Spinal cord (tissue), 10 donors: ENCODE results near the gene TAMALIN. TPM values are rescaled to one million over a fixed set of nuclear protein-coding genes. Genes with fewer than 3 reads are reported as not detected.

ENCODE experiments used
- DNase-seq, 6 donors: peaks; one replicate each; pipeline versions ENCODE4 v3.0.0 to v3.0.0-alpha.2; 2013 to 2015; ENCODE audit warnings: low spot score in 6 of 6, low read depth in 4 of 6
- H3K27ac ChIP-seq: one replicate; pipeline ENCODE4 v1.5.1; 2013; ENCODE audit warnings: low read depth, low read length, control low read depth
- H3K27me3 ChIP-seq: one replicate; pipeline ENCODE4 v1.6.1; 2013; ENCODE audit warnings: low read length; ENCODE audit not compliant: control insufficient read depth, insufficient read depth
- H3K36me3 ChIP-seq: one replicate; pipeline ENCODE4 v1.6.1; 2013; ENCODE audit warnings: low read length; ENCODE audit not compliant: control insufficient read depth, insufficient read depth
- H3K4me1 ChIP-seq: one replicate; pipeline ENCODE4 v1.6.1; 2013; ENCODE audit warnings: low read length; ENCODE audit not compliant: control insufficient read depth, insufficient read depth
- H3K4me3 ChIP-seq: one replicate; pipeline ENCODE4 v1.5.1; 2013; ENCODE audit warnings: low read depth, low read length, control low read depth
- H3K9me3 ChIP-seq: one replicate; pipeline ENCODE4 v1.6.1; 2013; ENCODE audit warnings: low read length; ENCODE audit not compliant: control insufficient read depth, insufficient read depth
- WGBS: methylation state at CpG from one replicate; pipeline ENCODE4 v1.1.5; 2013; ENCODE audit warnings: missing lambda C conversion rate; ENCODE audit not compliant: insufficient coverage; 5-methylcytosine and 5-hydroxymethylcytosine counted together
- long read RNA-seq, 4 donors: transcript quantifications; one replicate each; lab custom pipeline, GENCODE V29; 2026
- polyA plus RNA-seq, 2 donors: library from polyadenylated mRNA; unstranded; fragments of 120-200 nt; gene quantifications; one replicate each; pipeline ENCODE4 v1.2.1, GENCODE V29; 2013; ENCODE audit not compliant: insufficient read length in 2 of 2
- total RNA-seq, 2 donors: library from RNA; depleted of rRNA in 1 of 2; stranded (reverse); fragments of 120-200 nt in 1 of 2; fragments of >200 nt in 1 of 2; gene quantifications; one replicate each; pipeline versions ENCODE4 v1.2.3 to v1.2.4, GENCODE V29; 2013 to 2014
- donor health status: healthy.

Gene TAMALIN
- total RNA-seq (10 to 100 TPM in 1 of 2 donors, 1 to 10 TPM in 1; 6.6 to 27.1 TPM), polyA plus RNA-seq (10 to 100 TPM; 12.8 to 21.5 TPM)
- long read RNA-seq, donor 1, partial matches to known transcripts, result 0 of 3 reads
- long read RNA-seq, donor 1, other reads (novel, unspliced or antisense), result 0 of 3 reads
- long read RNA-seq, donor 2, transcript GRASP-201 (8 exons, 1,933 nt), result major isoform, 5 of 5 reads
- long read RNA-seq, donor 2, partial matches to known transcripts, result 0 of 5 reads
- long read RNA-seq, donor 2, other reads (novel, unspliced or antisense), result 0 of 5 reads
- long read RNA-seq, donor 3, partial matches to known transcripts, result 0 of 4 reads
- long read RNA-seq, donor 3, other reads (novel, unspliced or antisense), result 0 of 4 reads
- long read RNA-seq, donor 4, transcript GRASP-207 (4 exons, 908 nt), result minor isoform, 5 of 14 reads
- long read RNA-seq, donor 4, transcript GRASP-201 (8 exons, 1,933 nt), result major isoform, 8 of 14 reads
- long read RNA-seq, donor 4, partial matches to known transcripts, result 0 of 14 reads
- long read RNA-seq, donor 4, other reads (novel, unspliced or antisense), result 0 of 14 reads

GRCh38 chr12:52006726-52007157 is at the start of gene TAMALIN:
TSS of gene TAMALIN (plus strand) at chr12:52006946. CDS start at chr12:52007020, 74 bp downstream.
- H3K4me1 ChIP-seq, result peaks cover 61% of the 10 kb centered on the region
- under 1% methylated on average over 58 of the region's 60 CpGs for WGBS
- peak in 2 of 6 donors; percentile 39 to 76 for DNase-seq

GRCh38 chr12:51958542-51958941 is 48.2 kb upstream of the TAMALIN start:
- 97% methylated on average over 11 of the region's 13 CpGs for whole genome bisulfite sequencing
- no peaks in the 10 kb centered on the region for H3K27me3 ChIP-seq
- H3K4me3 ChIP-seq, result no peak overlapping the region
- DNase-seq, result no peak
- peaks cover 3% of the 10 kb centered on the region for H3K9me3 ChIP-seq
- H3K4me1 ChIP-seq, result no peaks in the 10 kb centered on the region
- H3K36me3 ChIP-seq, result no peaks in the 10 kb centered on the region
- no peak overlapping the region for H3K27ac ChIP-seq

More at GRCh38 chr12:52006726-52007157, at the start of gene TAMALIN:
- Histone ChIP-seq H3K27me3 (peaks cover 21% of the 10 kb centered on the region), H3K27ac (peak within 1 kb of the TSS; percentile 70), H3K9me3 (no peaks in the 10 kb centered on the region), H3K4me3 (peak within 1 kb of the TSS; percentile 64), H3K36me3 (peaks cover 8% of the 10 kb centered on the region)

GRCh38 chr12:51959211-51959610 is 47.5 kb upstream of the TAMALIN start:
- Histone ChIP-seq H3K4me1 (no peaks in the 10 kb centered on the region), H3K4me3 (no peak overlapping the region), H3K27me3 (no peaks in the 10 kb centered on the region), H3K9me3 (peaks cover 3% of the 10 kb centered on the region), H3K36me3 (no peaks in the 10 kb centered on the region), H3K27ac (no peak overlapping the region)
- DNase-seq, result no peak
- WGBS, result 61% methylated on average over 3 of the region's 3 CpGs

- Histone ChIP-seq H3K9me3 (peaks cover 3% of the 10 kb centered on the region), H3K36me3 (no peaks in the 10 kb centered on the region), H3K27me3 (no peaks in the 10 kb centered on the region), H3K4me3 (no peak overlapping the region), H3K4me1 (no peaks in the 10 kb centered on the region), H3K27ac (no peak overlapping the region)
- WGBS, result 100% methylated on average over 2 of the region's 4 CpGs
- DNase-seq, result no peak
Observed at GRCh38 chr12:51959921-51960320, 46.8 kb upstream of the TAMALIN start.

- DNase-seq, result no peak
- H3K4me1 ChIP-seq, result no peaks in the 10 kb centered on the region
- 80% methylated on average over 1 of the region's 1 CpG for WGBS
- H3K27ac ChIP-seq, result no peak overlapping the region
- H3K27me3 ChIP-seq, result no peaks in the 10 kb centered on the region
- H3K4me3 ChIP-seq, result no peak overlapping the region
- H3K9me3 ChIP-seq, result peaks cover 3% of the 10 kb centered on the region
- H3K36me3 ChIP-seq, result no peaks in the 10 kb centered on the region
Observed at GRCh38 chr12:51960488-51960887, 46.3 kb upstream of the TAMALIN start.

GRCh38 chr12:51960890-51961289 is 45.9 kb upstream of the TAMALIN start:
- H3K27me3 ChIP-seq, result no peaks in the 10 kb centered on the region
- H3K36me3 ChIP-seq, result no peaks in the 10 kb centered on the region
- no peak overlapping the region for H3K27ac ChIP-seq
- H3K9me3 ChIP-seq, result peaks cover 3% of the 10 kb centered on the region
- H3K4me1 ChIP-seq, result no peaks in the 10 kb centered on the region
- DNase-seq, result no peak
- no peak overlapping the region for H3K4me3 ChIP-seq
- no CpG with 5 or more reads among the region's 6 CpGs for WGBS

GRCh38 chr12:51961834-51962233 is 44.9 kb upstream of the TAMALIN start:
- Histone ChIP-seq H3K9me3 (no peaks in the 10 kb centered on the region), H3K27ac (no peak overlapping the region), H3K4me3 (no peak overlapping the region), H3K27me3 (no peaks in the 10 kb centered on the region), H3K36me3 (no peaks in the 10 kb centered on the region), H3K4me1 (no peaks in the 10 kb centered on the region)
- no CpG with 5 or more reads among the region's 1 CpG for WGBS
- DNase-seq, result no peak

GRCh38 chr12:51962737-51963136 is 44.0 kb upstream of the TAMALIN start:
- Histone ChIP-seq H3K36me3 (no peaks in the 10 kb centered on the region), H3K27ac (no peak overlapping the region), H3K9me3 (no peaks in the 10 kb centered on the region)

GRCh38 chr12:51963477-51963876 is 43.3 kb upstream of the TAMALIN start:
- H3K4me3 ChIP-seq, result no peak overlapping the region
- H3K36me3 ChIP-seq, result no peaks in the 10 kb centered on the region
- DNase-seq, result no peak
- WGBS, result no CpG with 5 or more reads among the region's 4 CpGs
- H3K27me3 ChIP-seq, result no peaks in the 10 kb centered on the region
- H3K9me3 ChIP-seq, result no peaks in the 10 kb centered on the region
- H3K4me1 ChIP-seq, result no peaks in the 10 kb centered on the region
- no peak overlapping the region for H3K27ac ChIP-seq

More at GRCh38 chr12:51962737-51963136, 44.0 kb upstream of the TAMALIN start:
- 80% methylated on average over 2 of the region's 3 CpGs for WGBS
- Histone ChIP-seq H3K27me3 (no peaks in the 10 kb centered on the region), H3K4me3 (no peak overlapping the region), H3K4me1 (no peaks in the 10 kb centered on the region)
- no peak for DNase-seq

GRCh38 chr12:51969643-51970042 is 37.1 kb upstream of the TAMALIN start:
- H3K9me3 ChIP-seq, result no peaks in the 10 kb centered on the region
- DNase-seq, result no peak
- WGBS, result no CpG with 5 or more reads among the region's 2 CpGs
- no peak overlapping the region for H3K27ac ChIP-seq
- no peaks in the 10 kb centered on the region for H3K36me3 ChIP-seq
- H3K4me3 ChIP-seq, result no peak overlapping the region
- H3K27me3 ChIP-seq, result no peaks in the 10 kb centered on the region
- H3K4me1 ChIP-seq, result peaks cover 6% of the 10 kb centered on the region
